ENCODE results near the gene ACO1.

ACO1 gene

DNA sequence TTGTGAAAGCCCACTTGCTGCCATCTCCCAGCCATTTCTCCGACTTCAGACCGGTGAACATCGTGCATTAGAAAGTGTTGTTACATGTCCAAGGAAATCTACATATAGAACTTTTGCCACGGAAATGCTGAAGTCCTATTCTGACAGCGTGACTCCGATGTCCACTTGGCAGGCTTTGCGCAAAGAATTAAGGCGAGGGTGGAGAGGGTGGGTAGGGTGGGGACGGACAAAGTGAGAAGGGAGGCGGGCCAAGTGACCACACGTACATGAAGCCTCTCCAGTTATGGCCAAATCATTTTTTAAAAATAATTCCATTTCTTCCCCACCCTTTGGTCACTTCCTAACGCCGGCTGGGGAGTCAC, 460 bp upstream of the ACO1 start:
- DNase-seq (ENCODE audit: extremely low read depth, low read depth): no peak
- TF ChIP-seq, protein P1, sequence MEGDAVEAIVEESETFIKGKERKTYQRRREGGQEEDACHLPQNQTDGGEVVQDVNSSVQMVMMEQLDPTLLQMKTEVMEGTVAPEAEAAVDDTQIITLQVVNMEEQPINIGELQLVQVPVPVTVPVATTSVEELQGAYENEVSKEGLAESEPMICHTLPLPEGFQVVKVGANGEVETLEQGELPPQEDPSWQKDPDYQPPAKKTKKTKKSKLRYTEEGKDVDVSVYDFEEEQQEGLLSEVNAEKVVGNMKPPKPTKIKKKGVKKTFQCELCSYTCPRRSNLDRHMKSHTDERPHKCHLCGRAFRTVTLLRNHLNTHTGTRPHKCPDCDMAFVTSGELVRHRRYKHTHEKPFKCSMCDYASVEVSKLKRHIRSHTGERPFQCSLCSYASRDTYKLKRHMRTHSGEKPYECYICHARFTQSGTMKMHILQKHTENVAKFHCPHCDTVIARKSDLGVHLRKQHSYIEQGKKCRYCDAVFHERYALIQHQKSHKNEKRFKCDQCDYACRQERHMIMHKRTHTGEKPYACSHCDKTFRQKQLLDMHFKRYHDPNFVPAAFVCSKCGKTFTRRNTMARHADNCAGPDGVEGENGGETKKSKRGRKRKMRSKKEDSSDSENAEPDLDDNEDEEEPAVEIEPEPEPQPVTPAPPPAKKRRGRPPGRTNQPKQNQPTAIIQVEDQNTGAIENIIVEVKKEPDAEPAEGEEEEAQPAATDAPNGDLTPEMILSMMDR (IDR thresholded peaks at IDR 0.05; ENCODE audit: low read depth, low read length): no peak

DNA sequence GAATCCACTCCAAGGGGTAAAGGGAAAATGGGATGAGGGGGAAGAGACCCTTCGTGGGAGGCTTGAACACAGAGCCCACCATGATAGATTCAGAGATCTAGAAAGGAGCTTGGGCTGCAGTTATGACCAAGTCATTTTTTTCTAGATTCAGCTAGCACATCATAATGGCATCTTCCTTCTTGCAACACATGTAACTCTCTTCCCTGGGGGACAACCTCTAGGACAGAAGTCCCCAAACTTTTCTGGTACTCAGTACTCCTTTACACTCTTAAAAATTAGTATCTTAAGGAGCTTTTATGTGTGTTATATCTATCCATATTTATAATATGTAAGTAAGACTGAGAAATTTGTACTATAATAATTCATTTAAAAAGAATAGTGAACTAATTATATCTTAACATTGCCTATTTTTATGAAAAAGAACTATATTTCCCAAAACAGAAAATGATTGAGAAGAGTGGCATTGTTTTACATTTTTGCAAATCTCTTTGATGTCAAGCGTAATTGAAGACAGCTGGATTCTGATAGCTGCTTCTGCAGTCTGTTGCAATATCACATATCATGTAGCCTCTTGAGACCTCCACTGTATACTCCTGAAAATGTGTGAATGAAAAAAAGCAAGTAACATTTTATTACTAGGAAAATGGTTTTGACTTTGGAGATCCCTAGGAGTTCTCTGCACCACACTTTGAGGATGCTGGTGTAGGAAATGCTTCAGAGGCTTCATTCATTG, 875 bp downstream of the ACO1 start:
- TF ChIP-seq, protein P1 (IDR thresholded peaks at IDR 0.05; ENCODE audit: low read depth, low read length): no peak
- DNase-seq (ENCODE audit: extremely low read depth, low read depth): no peak

- no peak for DNase-seq (ENCODE audit: extremely low read depth, low read depth)
- TF ChIP-seq, protein P1 (IDR thresholded peaks at IDR 0.05; ENCODE audit: low read depth, low read length): no peak
Measured at GRCh38 chr9:32385885-32386283, 1.4 kb downstream of the ACO1 start.

GRCh38 chr9:32387256-32387655, 2.8 kb downstream of the ACO1 start:
- DNase-seq (ENCODE audit: extremely low read depth, low read depth): no peak
- TF ChIP-seq, protein P1 (IDR thresholded peaks at IDR 0.05; ENCODE audit: low read depth, low read length): no peak

DNA sequence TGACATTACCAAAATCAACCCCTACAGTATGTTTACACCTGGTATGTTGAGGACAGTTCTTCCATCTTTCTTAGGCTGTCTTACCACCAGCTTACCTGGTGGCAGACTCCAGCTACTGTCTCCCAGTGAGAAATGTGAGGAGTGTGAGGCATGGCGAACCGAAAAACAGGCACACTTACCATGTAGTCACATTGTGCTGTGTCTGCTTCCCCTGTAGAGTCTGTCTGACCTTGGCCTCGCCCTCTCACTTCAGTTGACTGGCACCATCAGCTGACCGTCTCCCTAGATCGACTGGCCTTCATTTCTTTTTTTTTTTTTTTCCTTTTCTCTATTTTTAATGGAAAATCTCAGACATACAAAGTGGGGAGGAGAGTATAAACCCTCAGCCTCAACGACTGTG, 4.9 kb downstream of the ACO1 start:
- no peak for DNase-seq (ENCODE audit: extremely low read depth, low read depth)
- TF ChIP-seq, protein P1 (IDR thresholded peaks at IDR 0.05; ENCODE audit: low read depth, low read length): no peak

- DNase-seq (ENCODE audit: extremely low read depth, low read depth): no peak
- TF ChIP-seq, protein P1 (IDR thresholded peaks at IDR 0.05; ENCODE audit: low read depth, low read length): no peak
Measured at GRCh38 chr9:32393911-32394310, 9.5 kb downstream of the ACO1 start.

- TF ChIP-seq, protein P1 (IDR thresholded peaks at IDR 0.05; ENCODE audit: low read depth, low read length): no peak
- no peak for DNase-seq (ENCODE audit: extremely low read depth, low read depth)
Measured at GRCh38 chr9:32394381-32395049, 10.1 kb downstream of the ACO1 start.
